ENCODE data around the gene PRKAA2.

DNA sequence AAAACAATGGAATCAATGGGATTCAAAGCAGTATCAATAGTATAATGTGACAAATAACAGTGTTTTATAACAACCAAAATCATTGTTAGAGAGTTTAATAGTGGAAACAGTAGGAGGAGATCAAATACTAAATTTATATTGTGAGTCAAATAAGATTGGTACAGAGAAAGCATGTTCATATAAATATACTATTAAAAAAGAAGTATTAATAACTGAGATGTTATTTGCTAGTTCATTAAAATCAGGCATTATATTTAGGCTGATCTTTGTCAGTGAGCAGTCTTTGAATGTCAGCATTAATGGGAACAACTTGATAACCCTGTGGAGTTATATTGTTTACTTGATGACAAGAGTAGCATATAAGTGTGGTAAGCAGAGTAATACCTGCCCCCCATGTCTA is 30.6 kb downstream of the PRKAA2 start:
- TF ChIP-seq CTCF (IDR thresholded peaks at IDR 0.05; ENCODE audit: borderline replicate concordance, extremely low read depth, low read length, poor library complexity, severe bottlenecking), result no peak
- no peak for TF ChIP-seq EZH2 (IDR thresholded peaks at IDR 0.05; ENCODE audit: borderline replicate concordance, low read depth, low read length, severe bottlenecking)
